Brain microvascular endothelial cell (primary cell): ENCODE data around the gene UCP3.

Source experiments
- DNase-seq: peaks from one replicate; pipeline ENCODE4 v3.0.0-alpha.2; 2020
- H3K27ac ChIP-seq: fragments of 250-450 bp; sonication (Bioruptor Pico); 2 replicates; pipeline ENCODE4 v1.5.1; 2020; ENCODE audit warnings: mild to moderate bottlenecking, moderate library complexity
- H3K27me3 ChIP-seq: fragments of 250-450 bp; sonication (Bioruptor Pico); replicated peaks from 2 replicates; pipeline ENCODE4 v1.5.1; 2020; ENCODE audit warnings: mild to moderate bottlenecking
- H3K36me3 ChIP-seq: fragments of 250-450 bp; sonication (Bioruptor Pico); replicated peaks from 2 replicates; pipeline ENCODE4 v1.5.1; 2020; ENCODE audit warnings: mild to moderate bottlenecking
- H3K4me3 ChIP-seq: 2 replicates; pipeline ENCODE4 v1.5.1; 2011; ENCODE audit warnings: low read depth, mild to moderate bottlenecking, control low read depth, low read length, moderate library complexity
- CTCF ChIP-seq: IDR thresholded peaks from 2 replicates; pipeline ENCODE4 v1.5.1; 2011; ENCODE audit warnings: low read depth, mild to moderate bottlenecking, moderate library complexity, low read length, control low read depth, inconsistent platforms; ENCODE audit errors: missing control alignments
- in situ Hi-C: cut with HindIII; loops from 2 replicates; pipeline ENCODE4 v1.10.0; 2017; ENCODE audit warnings: low sequenced_read_pairs, low pct_ligation_motif_present

The UCP3 gene

GRCh38 chr11:74006743-74007304 is 2.1 kb downstream of the UCP3 start:
- no peak for DNase-seq
- Histone ChIP-seq H3K27me3 (no peaks in the 10 kb centered on the region), H3K4me3 (no peak overlapping the region), H3K36me3 (no peaks in the 10 kb centered on the region), H3K27ac (no peak overlapping the region)
- TF ChIP-seq CTCF, result no peak
- in situ Hi-C loops, result no loop called here

GRCh38 chr11:74005721-74006517 is 3.0 kb downstream of the UCP3 start:
- in situ Hi-C loops, result no loop called here
- no peaks in the 10 kb centered on the region for H3K27me3 ChIP-seq
- H3K36me3 ChIP-seq, result no peaks in the 10 kb centered on the region
- no peak overlapping the region for H3K4me3 ChIP-seq
- no peak for TF ChIP-seq CTCF
- DNase-seq, result no peak
- no peak overlapping the region for H3K27ac ChIP-seq

GRCh38 chr11:74004759-74005615 is 3.9 kb downstream of the UCP3 start:
- Histone ChIP-seq H3K27ac (no peak overlapping the region), H3K36me3 (no peaks in the 10 kb centered on the region), H3K27me3 (no peaks in the 10 kb centered on the region), H3K4me3 (no peak overlapping the region)
- DNase-seq, result no peak
- in situ Hi-C loops, result no loop called here
- no peak for TF ChIP-seq CTCF

- TF ChIP-seq CTCF, result no peak
- in situ Hi-C loops, result no loop called here
- no peak overlapping the region for H3K27ac ChIP-seq
- no peaks in the 10 kb centered on the region for H3K36me3 ChIP-seq
- no peak overlapping the region for H3K4me3 ChIP-seq
- H3K27me3 ChIP-seq, result no peaks in the 10 kb centered on the region
- no peak for DNase-seq
These were observed 4.7 kb downstream of the UCP3 start for GRCh38 chr11:74004046-74004695.

- H3K4me3 ChIP-seq, result no peak overlapping the region
- no peak for DNase-seq
- no peak for TF ChIP-seq CTCF
- no peaks in the 10 kb centered on the region for H3K27me3 ChIP-seq
- no peak overlapping the region for H3K27ac ChIP-seq
- H3K36me3 ChIP-seq, result no peaks in the 10 kb centered on the region
- in situ Hi-C loops, result no loop called here
These were observed 6.1 kb downstream of the UCP3 start for GRCh38 chr11:74002832-74003231.
